ENCODE results near the gene COL19A1.

DNA sequence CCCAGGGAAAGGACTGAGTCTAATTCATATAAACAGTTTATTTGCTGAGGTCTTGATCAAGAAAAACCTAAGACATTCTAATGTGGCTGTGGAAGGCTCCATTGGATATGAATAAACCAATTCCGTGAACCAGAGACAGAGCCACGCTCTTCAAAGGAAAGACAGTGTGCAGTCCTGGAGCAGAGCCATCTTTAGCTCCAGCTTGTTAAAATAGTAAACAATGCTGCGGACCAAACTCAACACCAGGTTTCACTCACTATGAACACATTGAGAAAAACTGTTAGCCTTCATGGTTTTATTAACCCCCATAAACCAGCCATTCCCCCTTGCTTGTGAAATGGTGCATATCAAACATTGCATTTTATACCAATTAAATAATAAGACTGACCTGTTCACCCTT lies 374.7 kb downstream of the COL19A1 start:
- TF ChIP-seq, protein P1, sequence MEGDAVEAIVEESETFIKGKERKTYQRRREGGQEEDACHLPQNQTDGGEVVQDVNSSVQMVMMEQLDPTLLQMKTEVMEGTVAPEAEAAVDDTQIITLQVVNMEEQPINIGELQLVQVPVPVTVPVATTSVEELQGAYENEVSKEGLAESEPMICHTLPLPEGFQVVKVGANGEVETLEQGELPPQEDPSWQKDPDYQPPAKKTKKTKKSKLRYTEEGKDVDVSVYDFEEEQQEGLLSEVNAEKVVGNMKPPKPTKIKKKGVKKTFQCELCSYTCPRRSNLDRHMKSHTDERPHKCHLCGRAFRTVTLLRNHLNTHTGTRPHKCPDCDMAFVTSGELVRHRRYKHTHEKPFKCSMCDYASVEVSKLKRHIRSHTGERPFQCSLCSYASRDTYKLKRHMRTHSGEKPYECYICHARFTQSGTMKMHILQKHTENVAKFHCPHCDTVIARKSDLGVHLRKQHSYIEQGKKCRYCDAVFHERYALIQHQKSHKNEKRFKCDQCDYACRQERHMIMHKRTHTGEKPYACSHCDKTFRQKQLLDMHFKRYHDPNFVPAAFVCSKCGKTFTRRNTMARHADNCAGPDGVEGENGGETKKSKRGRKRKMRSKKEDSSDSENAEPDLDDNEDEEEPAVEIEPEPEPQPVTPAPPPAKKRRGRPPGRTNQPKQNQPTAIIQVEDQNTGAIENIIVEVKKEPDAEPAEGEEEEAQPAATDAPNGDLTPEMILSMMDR (IDR thresholded peaks at IDR 0.05; ENCODE audit: low read depth, low read length) = no peak
- no peak for TF ChIP-seq POLR2A (IDR thresholded peaks at IDR 0.05; ENCODE audit: extremely low read depth, insufficient read length)
- TF ChIP-seq, protein P2, sequence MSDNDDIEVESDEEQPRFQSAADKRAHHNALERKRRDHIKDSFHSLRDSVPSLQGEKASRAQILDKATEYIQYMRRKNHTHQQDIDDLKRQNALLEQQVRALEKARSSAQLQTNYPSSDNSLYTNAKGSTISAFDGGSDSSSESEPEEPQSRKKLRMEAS (IDR thresholded peaks at IDR 0.05; ENCODE audit: low read depth, low read length) = no peak
